GM12873 (cell line): ENCODE data around the gene TGFBR1.

Experiments used
- CTCF ChIP-seq: IDR thresholded peaks from 2 replicates; pipeline ENCODE4 v1.5.1; 2012; ENCODE audit warnings: low read depth, mild to moderate bottlenecking, moderate library complexity, low read length, control low read depth; ENCODE audit not compliant: insufficient read depth; ENCODE audit errors: missing control alignments

Gene TGFBR1

GRCh38 chr9:99103901-99104458 is 933 bp upstream of the TGFBR1 start:
- TF ChIP-seq CTCF, result no peak

- TF ChIP-seq CTCF, result no peak
These were observed 485 bp downstream of the TGFBR1 start for GRCh38 chr9:99105152-99106043.

GRCh38 chr9:99106044-99106375 is 1.1 kb downstream of the TGFBR1 start:
- no peak for TF ChIP-seq CTCF

- TF ChIP-seq CTCF, result no peak
These were observed 2.5 kb downstream of the TGFBR1 start for GRCh38 chr9:99107421-99107820.

- TF ChIP-seq CTCF, result no peak
These were observed 3.2 kb downstream of the TGFBR1 start for GRCh38 chr9:99108131-99108530.

GRCh38 chr9:99109522-99109921 is 4.6 kb downstream of the TGFBR1 start:
- no peak for TF ChIP-seq CTCF

- no peak for TF ChIP-seq CTCF
These were observed 8.0 kb downstream of the TGFBR1 start for GRCh38 chr9:99112750-99113413.
